Sigmoid colon (tissue), 7 donors: ENCODE results near the gene IDI1. TPM values are rescaled to one million over a fixed set of nuclear protein-coding genes. Genes with fewer than 3 reads are reported as not detected.
A peak's percentile ranks its signal among the peaks of the same experiment; 100 is the strongest.

ENCODE experiments used
- DNase-seq: peaks from one replicate; pipeline ENCODE4 v3.0.0-alpha.2; 2019
- H3K27ac ChIP-seq, 4 donors: fragments of 200-600 bp; sonication (generic); one replicate each; pipeline ENCODE4 v1.5.1; 2016 to 2019; ENCODE audit warnings: mild to moderate bottlenecking in 1 of 4
- H3K27me3 ChIP-seq, 3 donors: fragments of 200-600 bp; sonication (generic); one replicate each; pipeline ENCODE4 v1.5.1; 2019; ENCODE audit warnings: mild to moderate bottlenecking in 1 of 3
- H3K36me3 ChIP-seq, 4 donors: fragments of 200-600 bp; sonication (generic); one replicate each; pipeline ENCODE4 v1.5.1; 2016 to 2019
- H3K4me1 ChIP-seq, 4 donors: fragments of 200-600 bp; sonication (generic); one replicate each; pipeline ENCODE4 v1.5.1; 2017 to 2019
- H3K4me3 ChIP-seq, 4 donors: fragments of 200-600 bp; sonication (generic); one replicate each; pipeline ENCODE4 v1.5.1; 2017 to 2019; ENCODE audit warnings: mild to moderate bottlenecking in 2 of 4, moderate library complexity in 1 of 4
- H3K9me3 ChIP-seq, 4 donors: fragments of 200-600 bp in 3 of 4; sonication (generic) in 3 of 4; one replicate each; pipeline versions ENCODE4 v1.5.1 to v1.6.1; 2013 to 2019
- EP300 ChIP-seq, 4 donors: sonication (generic); formaldehyde crosslinking; IDR thresholded peaks; one replicate each; pipeline ENCODE4 v1.6.1; 2017; ENCODE audit warnings: antibody characterized with exemption in 4 of 4
- POLR2A ChIP-seq, 2 donors: fragments of 450-650 bp; IDR thresholded peaks; one replicate each; pipeline ENCODE4 v1.6.1; 2016; ENCODE audit warnings: antibody characterized with exemption in 2 of 2, mild to moderate bottlenecking in 2 of 2, moderate library complexity in 2 of 2
- POLR2AphosphoS5 ChIP-seq, 4 donors: sonication (generic); formaldehyde crosslinking; IDR thresholded peaks; one replicate each; pipeline ENCODE4 v1.6.1; 2017; ENCODE audit warnings: antibody characterized with exemption in 4 of 4
- WGBS, 2 donors: extraction: QIAGEN DNeasy Blood & Tissue Kit; methylation state at CpG; one replicate each; pipeline ENCODE4 v1.1.7; 2013; 5-methylcytosine and 5-hydroxymethylcytosine counted together
- intact Hi-C: fragments of 100-400 bp; cut with DNase I; formaldehyde crosslinking; loops from one replicate; pipeline ENCODE4 v1.15.1; 2023
- polyA plus RNA-seq, 3 donors: library from polyadenylated mRNA; stranded (reverse); fragments of 200-250 nt; gene quantifications; one replicate each; pipeline ENCODE4 v1.2.3, GENCODE V29; 2013
- total RNA-seq, 4 donors: library from RNA; depleted of rRNA; stranded (reverse); fragments of >200 nt; gene quantifications; one replicate each; pipeline ENCODE4 v1.1.0, GENCODE V29; 2016
- TF ChIP-seq, protein P1 (sequence below), 4 experiments: fragments of 450-650 bp in 3 of 4; fragments of 200-600 bp in 1 of 4; IDR thresholded peaks; one replicate each; pipeline ENCODE4 v1.5.1; 2016 to 2019; ENCODE audit warnings: antibody characterized with exemption in 4 of 4, mild to moderate bottlenecking in 3 of 4, moderate library complexity in 2 of 4
- donor health status: healthy with polysubstance abuse.
- donor health status: Bipolar disorder and iron deficiency.
- donor health status: healthy.

IDI1 gene
- total RNA-seq (10 to 100 TPM; 22.4 to 35.8 (median 32.1) TPM), polyA plus RNA-seq (100 to 1,000 TPM in 2 of 3 donors, 10 to 100 TPM in 1; 91.3 to 223 (median 100) TPM)

DNA sequence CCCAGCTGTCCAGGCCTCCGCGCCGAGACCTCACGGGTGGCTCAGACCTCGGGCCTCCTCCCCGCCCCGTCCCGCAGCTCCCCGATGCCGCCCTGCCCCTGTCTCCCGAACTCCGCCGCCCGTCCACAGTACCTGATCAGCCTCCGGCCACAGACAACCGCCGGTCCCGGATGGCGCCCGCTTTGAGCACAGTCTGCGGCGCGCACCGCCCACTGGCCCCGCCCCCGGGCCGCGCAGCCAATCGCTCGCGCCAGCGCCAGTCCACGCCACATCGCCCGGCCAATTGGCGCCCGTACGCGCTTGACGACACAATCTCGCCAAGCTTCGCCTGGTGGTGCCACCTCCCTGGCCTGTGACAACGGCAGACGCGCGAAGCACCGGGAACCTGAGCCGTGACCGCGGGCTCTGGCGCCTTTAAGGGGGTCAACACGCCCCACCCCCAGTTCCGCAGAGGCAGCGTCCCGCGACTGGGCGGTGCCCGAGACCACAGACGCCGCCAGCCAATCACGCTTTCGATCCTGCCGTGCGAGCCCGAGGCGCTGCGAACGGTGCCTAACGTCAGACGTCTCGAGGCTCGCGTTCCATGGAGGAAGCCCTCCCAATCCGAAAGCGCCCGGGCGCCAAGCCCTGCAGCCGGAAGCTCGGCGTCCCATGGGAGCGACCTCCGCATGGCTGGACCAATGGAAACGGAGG lies at the start of gene IDI1:
TSS of gene IDI1 (minus strand) at position 388 of the 693 bp plus-strand sequence. CDS start at position 272, 116 bp downstream.
- Histone ChIP-seq H3K36me3 (peaks cover 0 to 30% (median 0%) of the 10 kb centered on the region in 4 donors), H3K27me3 (no peaks in the 10 kb centered on the region), H3K4me1 (peaks cover 0 to 43% (median 26%) of the 10 kb centered on the region in 4 donors), H3K9me3 (no peaks in the 10 kb centered on the region), H3K27ac (peak within 1 kb of the TSS; percentile 98 to 100 (median 100)), H3K4me3 (peak within 1 kb of the TSS; percentile 71 to 87 (median 74))
- WGBS, 2 donors: 0% methylated on average over 83 of the region's 83 CpGs
- peak; percentile 99 for DNase-seq
- peak in 1 of 4 donors; percentile 68 for TF ChIP-seq EP300 (IDR thresholded peaks at IDR 0.05)
- peak; percentile 87 to 98 (median 93) for TF ChIP-seq POLR2AphosphoS5 (IDR thresholded peaks at IDR 0.05)
- TF ChIP-seq, protein P1, sequence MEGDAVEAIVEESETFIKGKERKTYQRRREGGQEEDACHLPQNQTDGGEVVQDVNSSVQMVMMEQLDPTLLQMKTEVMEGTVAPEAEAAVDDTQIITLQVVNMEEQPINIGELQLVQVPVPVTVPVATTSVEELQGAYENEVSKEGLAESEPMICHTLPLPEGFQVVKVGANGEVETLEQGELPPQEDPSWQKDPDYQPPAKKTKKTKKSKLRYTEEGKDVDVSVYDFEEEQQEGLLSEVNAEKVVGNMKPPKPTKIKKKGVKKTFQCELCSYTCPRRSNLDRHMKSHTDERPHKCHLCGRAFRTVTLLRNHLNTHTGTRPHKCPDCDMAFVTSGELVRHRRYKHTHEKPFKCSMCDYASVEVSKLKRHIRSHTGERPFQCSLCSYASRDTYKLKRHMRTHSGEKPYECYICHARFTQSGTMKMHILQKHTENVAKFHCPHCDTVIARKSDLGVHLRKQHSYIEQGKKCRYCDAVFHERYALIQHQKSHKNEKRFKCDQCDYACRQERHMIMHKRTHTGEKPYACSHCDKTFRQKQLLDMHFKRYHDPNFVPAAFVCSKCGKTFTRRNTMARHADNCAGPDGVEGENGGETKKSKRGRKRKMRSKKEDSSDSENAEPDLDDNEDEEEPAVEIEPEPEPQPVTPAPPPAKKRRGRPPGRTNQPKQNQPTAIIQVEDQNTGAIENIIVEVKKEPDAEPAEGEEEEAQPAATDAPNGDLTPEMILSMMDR (IDR thresholded peaks at IDR 0.05): no peak
- TF ChIP-seq POLR2A (IDR thresholded peaks at IDR 0.05): peak; percentile 85 to 89
- intact Hi-C loops: loop anchor here (2.0 to 5.0 kb wide), 2 partner anchors 62 to 118 kb away; partner anchors contain the start of genes GTPBP4 and LARP4B

DNA sequence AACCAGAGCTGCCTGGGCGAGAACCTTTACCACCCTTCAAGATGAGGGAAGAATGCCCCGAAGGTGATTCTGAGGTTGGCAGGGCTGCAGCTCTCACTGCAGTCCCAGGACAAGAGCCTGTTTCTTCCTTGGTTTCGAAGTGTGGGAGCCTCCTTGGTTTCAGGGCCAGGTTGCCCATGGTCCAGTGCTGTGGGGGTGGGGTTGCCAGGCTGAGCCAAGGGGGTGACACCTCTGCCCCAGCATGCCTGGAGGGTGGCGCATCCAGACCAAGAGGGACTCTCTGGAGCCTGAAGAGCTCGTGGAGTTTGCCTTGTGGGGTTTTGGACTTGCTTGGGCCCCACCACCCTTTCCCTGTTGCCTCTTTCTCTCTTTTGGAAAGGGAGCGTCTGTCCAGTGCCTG lies 48.5 kb upstream of the IDI1 start:
- no peak overlapping the region for H3K4me3 ChIP-seq
- no peak for DNase-seq
- H3K27me3 ChIP-seq: no peaks in the 10 kb centered on the region
- peaks cover 0 to 11% (median 3%) of the 10 kb centered on the region in 4 donors for H3K4me1 ChIP-seq
- H3K27ac ChIP-seq: no peak overlapping the region
- 94 to 95% methylated on average over 6 of the region's 6 CpGs for WGBS, 2 donors
- TF ChIP-seq, protein P1 (IDR thresholded peaks at IDR 0.05): no peak
- TF ChIP-seq EP300 (IDR thresholded peaks at IDR 0.05): no peak
- TF ChIP-seq POLR2AphosphoS5 (IDR thresholded peaks at IDR 0.05): no peak
- TF ChIP-seq POLR2A (IDR thresholded peaks at IDR 0.05): no peak
- peaks cover 9 to 69% (median 21%) of the 10 kb centered on the region in 4 donors for H3K36me3 ChIP-seq
- no peaks in the 10 kb centered on the region for H3K9me3 ChIP-seq
- intact Hi-C loops: no loop called here

DNA sequence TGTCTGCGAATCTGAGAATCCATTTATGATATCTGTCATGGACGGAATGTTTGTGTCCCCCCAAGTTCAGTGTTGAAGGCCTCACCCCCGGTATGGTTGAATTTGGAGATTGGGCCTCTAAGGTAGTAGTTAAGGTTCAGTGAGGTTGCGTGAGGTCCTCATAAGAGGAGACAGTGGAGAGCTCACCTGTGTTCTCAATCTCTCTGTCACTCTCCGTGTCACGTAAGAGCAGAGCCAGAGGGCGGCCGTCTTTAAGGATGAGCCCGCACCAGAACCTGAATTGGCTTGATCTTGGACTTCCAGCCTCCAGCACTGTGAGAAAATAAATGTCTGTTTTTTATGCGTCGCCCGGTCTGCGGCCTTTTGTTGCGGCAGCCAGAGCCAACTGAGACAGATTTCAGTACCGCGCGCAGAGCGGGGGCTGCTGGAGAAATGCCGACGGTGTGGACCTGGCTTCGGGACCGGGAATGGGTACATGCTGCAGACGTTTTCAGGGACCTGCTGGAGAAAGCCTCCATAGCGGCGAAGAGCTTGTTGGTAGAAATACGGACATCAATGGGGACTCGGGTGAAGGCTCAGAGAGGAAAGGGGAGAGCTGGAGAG lies 47.5 kb upstream of the IDI1 start:
- no peak for TF ChIP-seq POLR2AphosphoS5 (IDR thresholded peaks at IDR 0.05)
- TF ChIP-seq, protein P1 (IDR thresholded peaks at IDR 0.05): no peak
- Histone ChIP-seq H3K4me3 (no peak overlapping the region), H3K27me3 (no peaks in the 10 kb centered on the region), H3K36me3 (peaks cover 9 to 63% (median 20%) of the 10 kb centered on the region in 4 donors), H3K9me3 (no peaks in the 10 kb centered on the region), H3K27ac (no peak overlapping the region), H3K4me1 (peaks cover 0 to 11% (median 3%) of the 10 kb centered on the region in 4 donors)
- WGBS, 2 donors: 95 to 97% methylated on average over 27 of the region's 27 CpGs
- intact Hi-C loops: no loop called here
- no peak for DNase-seq

DNA sequence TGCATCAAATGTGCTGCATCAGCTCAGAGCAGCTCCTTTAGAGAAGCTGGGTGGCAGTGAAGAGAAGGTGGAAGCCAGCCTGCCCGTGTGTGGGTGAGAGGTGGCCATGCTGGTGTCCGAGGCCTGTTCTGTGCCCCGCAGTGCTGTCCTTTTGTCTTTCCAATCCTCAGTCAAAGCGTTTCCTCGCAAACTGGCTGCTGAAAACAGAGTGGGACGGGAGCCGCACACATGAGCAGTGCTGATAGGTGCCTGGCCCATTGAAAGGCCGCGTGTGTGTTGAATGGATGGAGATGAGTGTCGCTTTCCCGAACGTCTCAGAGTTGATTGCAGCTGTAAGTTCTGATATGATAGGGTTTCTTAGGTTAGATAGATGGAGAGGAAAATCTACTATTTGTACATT lies 46.6 kb upstream of the IDI1 start:
- H3K27me3 ChIP-seq: no peaks in the 10 kb centered on the region
- no peaks in the 10 kb centered on the region for H3K9me3 ChIP-seq
- no peak for DNase-seq
- TF ChIP-seq POLR2A (IDR thresholded peaks at IDR 0.05) (no peak), POLR2AphosphoS5 (IDR thresholded peaks at IDR 0.05) (no peak)
- H3K27ac ChIP-seq: no peak overlapping the region
- H3K4me1 ChIP-seq: peaks cover 0 to 11% (median 3%) of the 10 kb centered on the region in 4 donors
- no peak overlapping the region for H3K4me3 ChIP-seq
- intact Hi-C loops: no loop called here
- peaks cover 9 to 63% (median 21%) of the 10 kb centered on the region in 4 donors for H3K36me3 ChIP-seq
- 91 to 96% methylated on average over 12 of the region's 12 CpGs for WGBS, 2 donors
